KMS-11 (cell line): Measurements from ENCODE around the gene ARSK.
"Not testable (repeated sequence)": the region's sequence is repeated elsewhere in the genome, so short reads cannot be mapped to it uniquely, and the experiment has no call there.

Experiments
- H2AFZ ChIP-seq: fragments of 200-600 bp; sonication (generic); 2 replicates; pipeline ENCODE4 v1.6.1; 2016; ENCODE audit warnings: antibody characterized with exemption, mixed run types, low read depth
- H3K27ac ChIP-seq: fragments of 200-600 bp; sonication (generic); 2 replicates; pipeline ENCODE4 v1.6.1; 2016; ENCODE audit warnings: mild to moderate bottlenecking, mixed run types
- H3K27me3 ChIP-seq: fragments of 200-600 bp; sonication (generic); 2 replicates; pipeline ENCODE4 v1.6.1; 2017; ENCODE audit warnings: mild to moderate bottlenecking, low read depth, mixed run types, moderate library complexity; ENCODE audit not compliant: insufficient read depth
- H3K36me3 ChIP-seq: fragments of 200-600 bp; sonication (generic); 2 replicates; pipeline ENCODE4 v1.6.1; 2017; ENCODE audit warnings: mild to moderate bottlenecking, mixed run types; ENCODE audit not compliant: insufficient read depth
- H3K4me1 ChIP-seq: fragments of 200-600 bp; sonication (generic); 2 replicates; pipeline ENCODE4 v1.6.1; 2016; ENCODE audit warnings: mild to moderate bottlenecking, low read depth, mixed run types; ENCODE audit not compliant: poor library complexity, severe bottlenecking
- H3K4me2 ChIP-seq: fragments of 200-600 bp; sonication (generic); 2 replicates; pipeline ENCODE4 v1.7.0; 2016; ENCODE audit warnings: mild to moderate bottlenecking, mixed run types
- H3K4me3 ChIP-seq: fragments of 200-600 bp; sonication (generic); IDR thresholded peaks from 2 replicates; pipeline ENCODE4 v1.6.1; 2017; ENCODE audit warnings: low read depth, low read length, mixed read lengths; ENCODE audit not compliant: insufficient read depth
- H3K79me2 ChIP-seq: fragments of 200-600 bp; sonication (generic); 2 replicates; pipeline ENCODE4 v1.6.1; 2016; ENCODE audit warnings: low read depth, mixed run types; ENCODE audit not compliant: insufficient read depth
- H3K9ac ChIP-seq: fragments of 200-600 bp; sonication (generic); 2 replicates; pipeline ENCODE4 v1.6.1; 2016; ENCODE audit warnings: mild to moderate bottlenecking, mixed run types
- H4K20me1 ChIP-seq: fragments of 200-600 bp; sonication (generic); 2 replicates; pipeline ENCODE4 v1.6.1; 2016; ENCODE audit warnings: mild to moderate bottlenecking, mixed run types; ENCODE audit not compliant: insufficient read depth
- CTCF ChIP-seq: fragments of 200-600 bp; sonication (generic); conservative IDR thresholded peaks from 2 replicates; pipeline ENCODE4 v1.6.1; 2017; ENCODE audit warnings: low read depth, mild to moderate bottlenecking, antibody characterized with exemption, low read length, moderate library complexity, mixed read lengths

Gene ARSK

GRCh38 chr5:95631991-95632675 is 77.2 kb downstream of the ARSK start:
- H3K27ac ChIP-seq: no peak overlapping the region
- no peak overlapping the region for H3K4me3 ChIP-seq
- H2AFZ ChIP-seq: no peak overlapping the region
- no peak for TF ChIP-seq CTCF
- H3K27me3 ChIP-seq: no peaks in the 10 kb centered on the region
- no peak overlapping the region for H3K9ac ChIP-seq
- H3K79me2 ChIP-seq: no peaks in the 10 kb centered on the region
- no peaks in the 10 kb centered on the region for H3K4me1 ChIP-seq
- H3K36me3 ChIP-seq: no peaks in the 10 kb centered on the region
- no peaks in the 10 kb centered on the region for H4K20me1 ChIP-seq
- H3K4me2 ChIP-seq: no peak overlapping the region

GRCh38 chr5:95632942-95633341 is 78.0 kb downstream of the ARSK start:
- not testable (repeated sequence) for H4K20me1 ChIP-seq, H3K27ac ChIP-seq, H3K27me3 ChIP-seq, H3K9ac ChIP-seq, H3K4me2 ChIP-seq, H2AFZ ChIP-seq, H3K4me3 ChIP-seq, H3K36me3 ChIP-seq, H3K4me1 ChIP-seq, H3K79me2 ChIP-seq

- Histone ChIP-seq H3K36me3 (no peaks in the 10 kb centered on the region), H3K4me1 (peaks cover 6% of the 10 kb centered on the region), H3K79me2 (no peaks in the 10 kb centered on the region), H4K20me1 (no peaks in the 10 kb centered on the region), H3K27me3 (no peaks in the 10 kb centered on the region), H3K4me2 (no peak overlapping the region), H3K27ac (no peak overlapping the region), H3K4me3 (no peak overlapping the region), H3K9ac (no peak overlapping the region), H2AFZ (no peak overlapping the region)
- no peak for TF ChIP-seq CTCF
These were observed 78.8 kb downstream of the ARSK start for GRCh38 chr5:95633671-95634070.

DNA sequence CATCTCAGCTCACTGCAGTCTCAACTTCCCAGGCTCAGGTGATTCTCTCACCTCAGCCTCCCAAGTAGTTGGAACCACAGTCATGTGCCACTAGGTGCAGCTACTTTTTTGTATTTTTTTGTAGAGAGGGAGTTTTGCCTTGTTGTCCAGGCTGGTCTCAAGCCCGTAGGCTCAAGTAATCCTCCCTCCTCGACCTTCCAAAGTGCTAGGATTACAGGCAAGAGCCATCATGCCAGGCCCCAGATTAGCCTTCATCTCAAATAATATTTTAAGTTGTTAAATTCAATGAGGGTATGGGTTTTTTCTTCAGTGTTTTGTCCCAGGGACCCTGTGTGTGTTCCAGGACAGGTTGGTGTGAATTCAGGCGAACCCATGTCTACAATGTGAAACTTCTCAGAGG is 79.2 kb downstream of the ARSK start:
- Histone ChIP-seq H3K4me1 (peaks cover 10% of the 10 kb centered on the region), H4K20me1 (no peaks in the 10 kb centered on the region), H3K27ac (no peak overlapping the region), H3K79me2 (no peaks in the 10 kb centered on the region), H3K27me3 (no peaks in the 10 kb centered on the region), H3K4me3 (no peak overlapping the region), H3K9ac (no peak overlapping the region), H3K36me3 (no peaks in the 10 kb centered on the region), H2AFZ (no peak overlapping the region), H3K4me2 (no peak overlapping the region)
- no peak for TF ChIP-seq CTCF

DNA sequence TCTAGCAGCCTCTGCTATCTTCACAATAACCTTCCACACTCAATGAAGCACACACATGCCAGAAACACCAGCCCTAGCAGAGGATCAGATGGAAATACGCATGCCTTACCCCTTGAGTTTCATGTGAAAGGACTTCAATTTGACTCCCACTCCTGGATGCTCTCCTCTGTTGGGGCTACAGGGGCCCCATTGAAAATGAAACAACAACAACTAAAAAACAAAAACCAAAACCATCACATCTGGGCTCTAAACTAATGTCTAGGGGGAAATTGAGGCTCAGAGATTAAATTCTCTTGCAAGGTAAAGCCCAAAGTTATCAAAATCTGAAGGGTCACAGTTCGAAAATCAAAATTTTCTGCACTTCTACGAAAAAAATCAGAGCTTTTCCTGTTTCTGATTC is 83.7 kb downstream of the ARSK start:
- Histone ChIP-seq H4K20me1 (no peaks in the 10 kb centered on the region), H3K27me3 (no peaks in the 10 kb centered on the region), H3K9ac (no peak overlapping the region; the same call in 1 of the 2 replicates), H2AFZ (peak overlapping the region; percentile 62), H3K4me3 (no peak overlapping the region), H3K4me2 (peak overlapping the region; percentile 67), H3K79me2 (no peaks in the 10 kb centered on the region), H3K36me3 (no peaks in the 10 kb centered on the region), H3K4me1 (peaks cover 11% of the 10 kb centered on the region), H3K27ac (no peak overlapping the region)
- TF ChIP-seq CTCF: no peak
